Measurements from ENCODE around the gene DBX2.

Gene DBX2

GRCh38 chr12:45077251-45077650 is 26.4 kb upstream of the DBX2 start:
- H3K4me3 ChIP-seq (ENCODE audit: control insufficient read depth, low read depth, low read length) = no peak overlapping the region
- no peak for TF ChIP-seq CTCF (IDR thresholded peaks at IDR 0.05; ENCODE audit: control insufficient read depth, insufficient read depth, low read depth, low read length, missing control alignments)
- no peak for DNase-seq (ENCODE audit: low read depth)

- DNase-seq (ENCODE audit: low read depth) = no peak
- no peak overlapping the region for H3K4me3 ChIP-seq (ENCODE audit: control insufficient read depth, low read depth, low read length)
- no peak for TF ChIP-seq CTCF (IDR thresholded peaks at IDR 0.05; ENCODE audit: control insufficient read depth, insufficient read depth, low read depth, low read length, missing control alignments)
Measured at GRCh38 chr12:45076417-45077026, 25.6 kb upstream of the DBX2 start.

- no peak for TF ChIP-seq CTCF (IDR thresholded peaks at IDR 0.05; ENCODE audit: control insufficient read depth, insufficient read depth, low read depth, low read length, missing control alignments)
- no peak for DNase-seq (ENCODE audit: low read depth)
Measured at GRCh38 chr12:45075587-45076282, 24.8 kb upstream of the DBX2 start.

GRCh38 chr12:45065125-45065626 is 14.3 kb upstream of the DBX2 start:
- H3K4me3 ChIP-seq (ENCODE audit: control insufficient read depth, low read depth, low read length) = no peak overlapping the region
- TF ChIP-seq CTCF (IDR thresholded peaks at IDR 0.05; ENCODE audit: control insufficient read depth, insufficient read depth, low read depth, low read length, missing control alignments) = no peak
- DNase-seq (ENCODE audit: low read depth) = no peak

More at GRCh38 chr12:45075587-45076282, 24.8 kb upstream of the DBX2 start:
- H3K4me3 ChIP-seq (ENCODE audit: control insufficient read depth, low read depth, low read length) = no peak overlapping the region

- no peak for TF ChIP-seq CTCF (IDR thresholded peaks at IDR 0.05; ENCODE audit: control insufficient read depth, insufficient read depth, low read depth, low read length, missing control alignments)
- DNase-seq (ENCODE audit: low read depth) = no peak
- no peak overlapping the region for H3K4me3 ChIP-seq (ENCODE audit: control insufficient read depth, low read depth, low read length)
Measured at GRCh38 chr12:45060976-45061375, 10.1 kb upstream of the DBX2 start.

GRCh38 chr12:45051572-45052125 is 750 bp upstream of the DBX2 start:
- no peak for TF ChIP-seq CTCF (IDR thresholded peaks at IDR 0.05; ENCODE audit: control insufficient read depth, insufficient read depth, low read depth, low read length, missing control alignments)
- no peak for DNase-seq (ENCODE audit: low read depth)
- peak overlapping the region; percentile 44 for H3K4me3 ChIP-seq (ENCODE audit: control insufficient read depth, low read depth, low read length)
